ENCODE data around the gene MACO1.

The MACO1 gene

GRCh38 chr1:25546193-25546592 lies 115.5 kb downstream of the MACO1 start:
- no peak for DNase-seq (ENCODE audit: low read depth in 1 of 2, low spot score in 1 of 2)
- in situ Hi-C loops (cut with HindIII; ENCODE audit: low pct_unique_long_range_greater_than_20kb, low sequenced_read_pairs) = no loop called here
- no peak for TF ChIP-seq JUND (IDR thresholded peaks at IDR 0.05; ENCODE audit: low read depth)

- no peak for DNase-seq (ENCODE audit: low read depth in 1 of 2, low spot score in 1 of 2)
- in situ Hi-C loops (cut with HindIII; ENCODE audit: low pct_unique_long_range_greater_than_20kb, low sequenced_read_pairs) = no loop called here
These were observed 117.9 kb downstream of the MACO1 start for GRCh38 chr1:25548601-25549000.

GRCh38 chr1:25549273-25550154 lies 118.8 kb downstream of the MACO1 start:
- no peak for DNase-seq (ENCODE audit: low read depth in 1 of 2, low spot score in 1 of 2)
- in situ Hi-C loops (cut with HindIII; ENCODE audit: low pct_unique_long_range_greater_than_20kb, low sequenced_read_pairs) = no loop called here
- no peak for TF ChIP-seq JUND (IDR thresholded peaks at IDR 0.05; ENCODE audit: low read depth)

More at GRCh38 chr1:25548601-25549000, 117.9 kb downstream of the MACO1 start:
- TF ChIP-seq JUND (IDR thresholded peaks at IDR 0.05; ENCODE audit: low read depth) = no peak

Data from T47D (cell line).